WI38 (cell line): Measurements from ENCODE around the gene TESPA1.

ENCODE experiments used
- H3K4me3 ChIP-seq: 2 replicates; pipeline ENCODE4 v1.5.1; 2011; ENCODE audit warnings: low read depth, mild to moderate bottlenecking, control low read depth, low read length
- CTCF ChIP-seq: IDR thresholded peaks from 2 replicates; pipeline ENCODE4 v1.5.1; 2012; ENCODE audit warnings: low read depth, mild to moderate bottlenecking, control low read depth, low read length

The TESPA1 gene

DNA sequence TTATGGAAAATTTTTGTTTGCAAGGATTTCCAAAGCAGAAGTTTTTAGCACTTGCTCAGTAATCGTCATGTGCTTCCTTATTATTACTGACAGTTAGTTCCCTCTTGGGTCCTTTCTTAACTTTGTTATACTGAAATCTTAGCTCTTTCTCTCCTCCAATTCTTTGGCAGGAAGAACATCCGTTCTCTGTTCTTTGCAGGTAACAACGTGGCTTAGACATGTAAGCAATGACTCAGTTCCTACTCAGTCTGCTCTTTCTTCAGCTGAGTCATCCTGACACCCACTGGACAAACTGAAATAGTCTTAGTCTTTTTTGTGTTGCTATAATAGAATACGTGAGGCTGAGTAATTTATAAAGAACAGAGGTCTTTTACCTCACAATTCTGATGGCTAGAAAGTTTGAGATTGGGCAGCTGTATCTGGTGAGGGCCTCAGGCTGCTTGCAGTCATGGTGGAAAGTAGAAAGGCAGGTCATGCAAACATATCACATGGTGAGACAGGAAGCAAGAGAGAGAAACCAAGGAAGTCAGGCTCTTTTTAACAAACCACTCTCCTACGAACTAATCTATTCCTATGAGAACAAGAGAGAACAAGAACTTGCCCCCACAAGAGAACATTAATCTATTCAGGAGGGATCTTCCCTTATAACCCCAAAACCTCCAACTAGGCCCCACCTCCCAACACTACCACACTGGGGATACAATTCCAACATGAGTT is 49.2 kb downstream of the TESPA1 start:
- no peak overlapping the region for H3K4me3 ChIP-seq
- TF ChIP-seq CTCF, result no peak

DNA sequence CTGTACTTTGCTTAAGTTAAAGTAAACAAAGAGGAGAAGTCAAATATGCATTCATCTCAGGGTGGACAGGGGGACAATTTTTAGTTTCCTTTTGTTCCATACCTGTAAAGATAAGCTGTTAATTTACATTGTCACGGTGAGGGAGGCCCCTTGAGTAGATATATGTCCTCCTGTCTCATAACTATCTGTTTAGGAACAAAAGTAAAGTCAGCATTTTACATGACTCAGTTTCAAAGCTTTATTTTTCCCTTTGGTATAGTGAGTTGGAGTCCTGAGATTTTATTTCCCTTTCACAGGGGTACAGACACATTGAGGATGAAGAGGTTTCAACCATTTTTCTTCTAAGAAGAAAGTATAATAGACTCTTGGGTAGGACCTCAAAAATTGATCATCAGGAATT is 50.1 kb downstream of the TESPA1 start:
- no peak for TF ChIP-seq CTCF

DNA sequence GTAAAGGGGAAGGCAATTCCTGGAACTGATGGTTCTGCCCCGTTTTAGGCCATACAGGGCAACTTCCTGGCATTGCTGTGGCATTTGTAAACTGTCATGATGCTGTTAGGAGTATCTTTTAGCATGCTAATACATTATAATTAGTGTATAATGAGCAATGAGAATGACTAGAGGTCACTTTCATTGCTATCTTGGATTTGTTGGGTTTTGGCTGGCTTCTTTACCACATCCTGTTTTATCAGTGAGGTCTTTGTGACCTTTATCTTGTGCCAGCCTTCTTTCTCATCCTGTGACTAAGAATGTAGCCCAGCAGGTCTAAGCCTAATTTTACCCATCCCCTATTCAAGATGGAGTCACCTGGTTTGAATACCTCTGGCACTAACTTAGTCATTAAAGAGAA is 51.2 kb downstream of the TESPA1 start:
- H3K4me3 ChIP-seq, result no peak overlapping the region
- TF ChIP-seq CTCF, result no peak

More for the DNA sequence above, 50.1 kb downstream of the TESPA1 start:
- no peak overlapping the region for H3K4me3 ChIP-seq

- no peak for TF ChIP-seq CTCF
- H3K4me3 ChIP-seq, result no peak overlapping the region
Observed at GRCh38 chr12:54932691-54933090, 51.9 kb downstream of the TESPA1 start.

DNA sequence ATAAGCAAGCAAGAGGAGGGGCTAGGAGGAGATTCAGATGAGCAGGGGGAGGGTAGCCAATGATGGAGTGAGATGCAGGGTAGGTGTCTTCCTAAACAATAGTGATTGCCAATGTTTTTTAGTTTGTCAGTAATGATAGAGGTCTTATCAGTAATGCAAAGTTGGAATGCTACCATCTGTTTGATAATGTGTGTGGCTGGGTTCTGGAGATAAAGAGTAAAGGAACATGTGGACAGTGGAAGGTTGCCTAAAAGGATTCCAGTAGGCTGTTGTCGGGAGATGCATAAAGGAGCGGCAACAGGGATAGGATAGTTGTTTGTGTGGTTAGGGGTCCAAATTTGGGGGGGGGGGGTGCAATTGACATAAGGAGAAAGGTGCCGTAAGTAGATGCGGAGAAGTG is 52.5 kb downstream of the TESPA1 start:
- no peak for TF ChIP-seq CTCF

GRCh38 chr12:54929998-54930397 is 54.6 kb downstream of the TESPA1 start:
- H3K4me3 ChIP-seq, result no peak overlapping the region
- TF ChIP-seq CTCF, result no peak

More for the DNA sequence above, 52.5 kb downstream of the TESPA1 start:
- no peak overlapping the region for H3K4me3 ChIP-seq

DNA sequence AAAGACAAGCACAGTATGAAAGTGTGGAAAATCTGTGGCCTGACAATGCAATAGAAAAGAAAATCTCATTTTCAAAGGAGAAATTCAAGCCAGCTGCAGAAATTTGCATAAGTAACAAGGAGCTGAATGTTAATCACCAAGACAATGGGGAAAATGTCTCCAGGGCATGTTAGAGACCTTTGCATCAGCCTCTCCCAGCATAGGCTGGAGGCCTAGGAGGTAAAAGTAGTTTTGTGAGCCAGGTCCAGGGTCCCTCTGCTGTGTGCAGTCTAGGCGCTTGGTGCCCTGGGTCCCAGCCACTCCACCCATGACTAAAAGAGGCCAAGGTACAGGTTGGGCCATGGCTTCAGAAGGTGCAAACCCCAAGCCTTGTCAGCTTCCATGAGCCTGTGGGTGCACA is 58.3 kb downstream of the TESPA1 start:
- H3K4me3 ChIP-seq, result no peak overlapping the region
- no peak for TF ChIP-seq CTCF
